ENCODE results near the gene SLC17A2. TPM values are rescaled to one million over a fixed set of nuclear protein-coding genes. Genes with fewer than 3 reads are reported as not detected.

The SLC17A2 gene
- total and polyA plus RNA-seq, 2 of the 13 experiments (the other 11 are each of a cell fraction or from before 2014, with no cell fraction given) = 11.2 to 32.4 TPM

DNA sequence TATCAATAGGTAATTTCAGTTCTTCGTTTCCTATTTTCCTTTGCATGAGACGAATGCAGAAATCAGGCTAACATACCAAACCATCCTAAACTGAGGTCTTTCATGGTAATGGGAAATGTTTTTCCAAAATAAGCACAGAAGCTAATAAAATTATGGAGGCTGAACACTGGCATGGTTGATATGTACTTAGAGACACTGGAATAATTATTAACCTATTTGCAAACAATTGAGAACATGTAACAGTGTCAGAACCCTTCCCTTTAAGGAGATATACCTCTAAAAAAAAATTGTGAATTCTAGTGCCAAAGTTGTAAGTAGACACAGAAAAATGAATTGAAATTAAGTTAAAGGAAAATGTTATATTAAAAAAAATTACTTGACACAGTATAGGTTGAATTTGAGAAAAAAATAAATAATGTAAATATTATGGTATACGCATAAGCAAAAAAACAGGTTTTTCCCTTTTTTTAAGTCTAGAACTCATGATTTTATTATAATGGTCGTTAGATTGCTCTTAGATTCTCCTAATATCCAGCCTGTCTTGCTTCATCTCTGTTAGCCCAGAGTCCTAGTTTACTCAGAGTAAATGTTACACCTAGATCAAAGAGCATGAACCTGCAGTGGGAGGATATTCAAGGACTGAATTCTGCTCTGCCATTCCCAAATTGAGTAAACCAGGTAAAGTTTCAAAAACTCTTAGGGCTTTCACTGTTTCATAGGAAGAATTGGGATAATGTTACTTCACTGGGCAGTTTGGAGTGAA is 1.7 kb downstream of the SLC17A2 start (continued):
- TF ChIP-seq AKNA (CRISPR knock-in tag; IDR thresholded peaks at IDR 0.05; ENCODE audit: borderline replicate concordance) (no peak), GATAD1 (CRISPR knock-in tag; IDR thresholded peaks at IDR 0.05) (peak; percentile 68), HOXD1 (CRISPR knock-in tag; IDR thresholded peaks at IDR 0.05) (no peak), KLF9 (CRISPR knock-in tag; IDR thresholded peaks at IDR 0.05; ENCODE audit: low read depth) (peak; percentile 82; the same call in 1 of the 2 replicates), ZNF12 (CRISPR knock-in tag; IDR thresholded peaks at IDR 0.05) (peak; percentile 58; the same call in 1 of the 2 replicates), ZNF441 (CRISPR knock-in tag; IDR thresholded peaks at IDR 0.05; ENCODE audit: borderline replicate concordance) (peak; percentile 49; the same call in 1 of the 2 replicates), NFKB2 (CRISPR knock-in tag; IDR thresholded peaks at IDR 0.05; ENCODE audit: borderline replicate concordance) (no peak), HMGA1 (CRISPR knock-in tag; conservative IDR thresholded peaks at IDR 0.05) (no peak), ZNF564 (CRISPR knock-in tag; IDR thresholded peaks at IDR 0.05) (no peak), ZNF124 (CRISPR knock-in tag; IDR thresholded peaks at IDR 0.05) (peak; percentile 32; the same call in 1 of the 2 replicates), ZFP36L1 (CRISPR knock-in tag; IDR thresholded peaks at IDR 0.05) (peak; percentile 87; the same call in 1 of the 2 replicates), RELA (CRISPR knock-in tag; IDR thresholded peaks at IDR 0.05) (peak; percentile 61; the same call in 1 of the 2 replicates), SRSF1 (optimal IDR thresholded peaks at IDR 0.05; ENCODE audit: low read depth, low read length) (no peak), HCFC1 (IDR thresholded peaks at IDR 0.05; ENCODE audit: low read depth, low read length) (no peak), ZNF510 (CRISPR knock-in tag; IDR thresholded peaks at IDR 0.05; ENCODE audit: low read depth) (peak; percentile 54; the same call in 1 of the 2 replicates), HHEX (CRISPR knock-in tag; IDR thresholded peaks at IDR 0.05) (peak; percentile 78), ETV5 (CRISPR knock-in tag; IDR thresholded peaks at IDR 0.05; ENCODE audit: borderline replicate concordance) (peak; percentile 48; the same call in 1 of the 2 replicates), RXRB (CRISPR knock-in tag; IDR thresholded peaks at IDR 0.05; ENCODE audit: borderline replicate concordance) (peak; percentile 93), ZNF670 (CRISPR knock-in tag; IDR thresholded peaks at IDR 0.05; ENCODE audit: borderline replicate concordance) (peak; percentile 89), RBFOX2 (IDR thresholded peaks at IDR 0.05; ENCODE audit: low read depth, low read length) (peak; percentile 47), YEATS4 (CRISPR knock-in tag; IDR thresholded peaks at IDR 0.05; ENCODE audit: borderline replicate concordance) (peak; percentile 72)
- TF ChIP-seq, protein P1, sequence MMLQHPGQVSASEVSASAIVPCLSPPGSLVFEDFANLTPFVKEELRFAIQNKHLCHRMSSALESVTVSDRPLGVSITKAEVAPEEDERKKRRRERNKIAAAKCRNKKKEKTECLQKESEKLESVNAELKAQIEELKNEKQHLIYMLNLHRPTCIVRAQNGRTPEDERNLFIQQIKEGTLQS (CRISPR knock-in tag; IDR thresholded peaks at IDR 0.05) = peak; percentile 31; the same call in 1 of the 2 replicates
- TF ChIP-seq, protein P2, sequence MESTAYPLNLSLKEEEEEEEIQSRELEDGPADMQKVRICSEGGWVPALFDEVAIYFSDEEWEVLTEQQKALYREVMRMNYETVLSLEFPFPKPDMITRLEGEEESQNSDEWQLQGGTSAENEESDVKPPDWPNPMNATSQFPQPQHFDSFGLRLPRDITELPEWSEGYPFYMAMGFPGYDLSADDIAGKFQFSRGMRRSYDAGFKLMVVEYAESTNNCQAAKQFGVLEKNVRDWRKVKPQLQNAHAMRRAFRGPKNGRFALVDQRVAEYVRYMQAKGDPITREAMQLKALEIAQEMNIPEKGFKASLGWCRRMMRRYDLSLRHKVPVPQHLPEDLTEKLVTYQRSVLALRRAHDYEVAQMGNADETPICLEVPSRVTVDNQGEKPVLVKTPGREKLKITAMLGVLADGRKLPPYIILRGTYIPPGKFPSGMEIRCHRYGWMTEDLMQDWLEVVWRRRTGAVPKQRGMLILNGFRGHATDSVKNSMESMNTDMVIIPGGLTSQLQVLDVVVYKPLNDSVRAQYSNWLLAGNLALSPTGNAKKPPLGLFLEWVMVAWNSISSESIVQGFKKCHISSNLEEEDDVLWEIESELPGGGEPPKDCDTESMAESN (CRISPR knock-in tag; conservative IDR thresholded peaks at IDR 0.05) = 0 out of 2 replicates have a peak, but pooled peaks have one; percentile 18
- TF ChIP-seq, protein P3, sequence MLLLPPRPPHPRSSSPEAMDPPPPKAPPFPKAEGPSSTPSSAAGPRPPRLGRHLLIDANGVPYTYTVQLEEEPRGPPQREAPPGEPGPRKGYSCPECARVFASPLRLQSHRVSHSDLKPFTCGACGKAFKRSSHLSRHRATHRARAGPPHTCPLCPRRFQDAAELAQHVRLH (CRISPR knock-in tag; IDR thresholded peaks at IDR 0.05; ENCODE audit: borderline replicate concordance, low read depth) = 0 out of 2 replicates have a peak, but pooled peaks have one; percentile 57
